GM21381 (cell line): ENCODE data around the gene GATA2.

Experiments used
- ATAC-seq: cut with Tn5 transposase; IDR thresholded peaks from one replicate; pipeline ENCODE4 v1.9.1; 2021; ENCODE audit warnings: mild to moderate bottlenecking, moderate library complexity; ENCODE audit not compliant: unreplicated experiment

GATA2 gene

DNA sequence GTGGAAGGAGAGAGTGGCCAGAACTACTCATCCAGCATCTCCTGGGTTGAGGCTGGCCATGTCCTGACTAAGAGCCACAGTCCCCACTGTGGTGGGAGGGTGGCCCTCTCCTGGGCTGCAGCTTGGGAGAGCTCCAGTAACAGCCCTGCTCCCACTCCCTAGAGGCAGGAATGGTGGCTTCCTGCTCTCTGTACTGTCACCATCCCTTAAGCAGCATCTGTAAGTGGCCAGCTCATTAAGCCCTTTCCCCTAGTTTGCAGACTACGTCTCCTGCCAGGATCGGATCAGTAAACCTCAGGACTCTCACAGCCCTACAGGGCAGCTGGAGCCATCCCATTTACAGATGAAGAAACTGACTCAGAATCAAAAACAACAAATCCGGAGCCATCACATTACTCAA lies 56.8 kb downstream of the GATA2 start:
- no peak for ATAC-seq

DNA sequence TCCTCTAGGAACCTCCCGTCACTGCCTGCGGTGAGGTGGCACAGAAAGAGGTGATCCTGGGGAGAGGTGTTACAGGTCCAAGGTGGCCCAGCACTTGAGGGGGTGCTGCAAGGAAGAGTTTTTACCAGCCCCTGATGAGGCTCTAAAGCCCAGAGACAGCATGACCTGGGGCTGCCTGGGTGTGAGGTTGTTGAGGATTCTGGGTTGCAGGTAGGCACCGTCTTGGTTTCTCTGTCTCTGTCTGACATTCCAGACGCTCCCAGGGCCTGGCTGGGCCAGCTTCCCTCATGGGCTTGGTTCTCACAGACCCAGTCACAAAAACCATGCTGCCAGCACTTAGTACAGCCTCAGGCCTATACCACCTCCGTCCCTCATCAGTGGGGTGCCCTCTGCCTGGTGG lies 57.4 kb downstream of the GATA2 start:
- ATAC-seq, result no peak

DNA sequence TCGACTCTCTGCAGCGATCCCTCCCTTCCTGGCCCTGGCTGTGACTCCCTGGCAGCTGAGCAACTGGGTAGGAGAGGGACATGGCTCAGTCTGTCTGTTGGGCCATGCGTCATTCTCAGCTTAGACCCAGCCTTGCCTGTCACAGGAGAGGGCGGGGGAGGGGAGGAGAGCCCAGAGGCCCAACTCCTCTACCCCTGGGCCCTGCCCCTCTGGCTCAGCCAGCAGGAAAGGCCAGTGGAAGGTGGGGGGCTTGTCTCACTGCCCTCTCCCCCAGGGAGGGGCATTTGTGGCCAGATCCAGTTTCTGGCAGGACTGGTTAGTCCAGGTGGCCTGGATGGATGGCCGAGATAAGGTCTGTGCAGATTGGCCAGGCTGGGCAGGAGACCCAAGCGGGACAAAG lies 57.9 kb downstream of the GATA2 start:
- no peak for ATAC-seq

DNA sequence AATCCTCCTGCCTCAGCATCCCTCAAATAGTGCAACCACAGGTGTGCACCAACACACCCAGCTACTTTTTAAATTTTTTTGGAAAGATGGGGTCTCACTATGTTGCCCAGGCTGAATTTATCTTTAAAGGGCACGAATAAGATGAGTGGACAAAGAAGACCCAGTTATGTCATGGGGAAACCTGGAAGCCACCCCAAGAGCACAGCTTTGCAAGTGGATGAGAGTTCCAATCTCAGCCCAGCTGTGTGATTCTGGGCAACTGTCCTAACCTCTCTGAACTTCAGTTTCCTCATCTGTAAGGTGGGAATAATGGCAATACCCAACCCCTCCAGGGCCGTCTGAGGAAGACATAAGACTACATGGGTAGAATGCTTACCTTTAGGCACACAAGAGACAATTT lies 58.5 kb downstream of the GATA2 start:
- no peak for ATAC-seq

DNA sequence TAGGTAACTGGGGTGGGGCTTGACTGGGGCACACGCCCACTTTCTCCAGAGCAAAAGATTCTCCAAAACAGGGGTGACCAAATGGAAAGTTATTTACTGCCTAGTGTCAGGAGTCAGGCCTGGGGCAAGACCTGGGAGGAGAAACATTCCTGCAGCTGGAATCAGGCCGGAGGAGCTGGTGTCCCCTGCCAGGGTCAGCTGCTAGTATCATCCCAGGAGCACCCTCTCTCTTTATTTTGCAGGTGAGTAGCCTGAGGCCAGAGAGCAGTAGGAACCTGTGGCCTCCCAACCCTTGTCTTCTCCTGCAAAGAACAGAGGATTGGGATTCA lies 59.2 kb downstream of the GATA2 start:
- ATAC-seq, result no peak

DNA sequence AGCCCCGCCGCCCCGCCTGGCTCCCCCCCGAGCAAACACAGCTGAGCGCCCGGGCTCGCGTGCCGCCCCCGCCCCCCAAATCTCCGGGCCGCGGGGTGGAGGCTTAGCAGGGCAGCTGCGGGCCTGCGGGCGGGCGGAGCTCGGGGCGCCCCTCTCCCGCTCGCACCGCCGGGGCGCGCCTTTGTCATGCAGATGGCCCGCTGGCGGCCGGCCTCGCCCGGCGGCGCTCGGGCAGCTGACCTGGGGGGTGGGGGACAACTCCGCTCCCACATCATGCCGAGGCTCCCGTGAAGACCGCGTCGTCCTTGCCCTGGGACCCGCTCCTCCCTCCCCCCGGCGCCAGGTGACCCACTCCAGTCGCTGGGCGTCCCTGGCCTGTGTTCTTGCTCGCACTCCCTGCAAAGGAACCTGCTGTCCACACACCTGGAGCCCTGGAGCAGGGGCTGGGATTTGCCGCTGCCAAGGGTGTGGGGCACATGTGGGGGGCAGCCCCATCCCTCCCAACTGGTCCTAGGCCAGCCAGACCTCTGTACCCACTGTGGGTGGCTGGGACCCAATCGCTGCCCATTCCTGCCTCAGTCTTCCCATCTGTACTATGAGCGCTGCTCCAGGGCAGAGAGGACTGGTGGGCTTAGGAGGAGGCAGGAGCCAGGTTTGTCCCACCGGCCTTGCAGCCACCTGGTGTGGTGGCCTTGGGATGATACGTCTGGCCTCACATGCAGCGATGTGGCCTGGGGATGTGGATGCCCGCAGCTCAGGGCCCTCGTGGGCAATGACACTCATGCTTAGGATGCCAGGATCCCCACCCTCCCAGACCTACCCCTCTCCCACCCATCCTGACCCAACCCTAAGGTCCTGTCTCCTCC lies 59.8 kb downstream of the GATA2 start:
- ATAC-seq, result no peak

DNA sequence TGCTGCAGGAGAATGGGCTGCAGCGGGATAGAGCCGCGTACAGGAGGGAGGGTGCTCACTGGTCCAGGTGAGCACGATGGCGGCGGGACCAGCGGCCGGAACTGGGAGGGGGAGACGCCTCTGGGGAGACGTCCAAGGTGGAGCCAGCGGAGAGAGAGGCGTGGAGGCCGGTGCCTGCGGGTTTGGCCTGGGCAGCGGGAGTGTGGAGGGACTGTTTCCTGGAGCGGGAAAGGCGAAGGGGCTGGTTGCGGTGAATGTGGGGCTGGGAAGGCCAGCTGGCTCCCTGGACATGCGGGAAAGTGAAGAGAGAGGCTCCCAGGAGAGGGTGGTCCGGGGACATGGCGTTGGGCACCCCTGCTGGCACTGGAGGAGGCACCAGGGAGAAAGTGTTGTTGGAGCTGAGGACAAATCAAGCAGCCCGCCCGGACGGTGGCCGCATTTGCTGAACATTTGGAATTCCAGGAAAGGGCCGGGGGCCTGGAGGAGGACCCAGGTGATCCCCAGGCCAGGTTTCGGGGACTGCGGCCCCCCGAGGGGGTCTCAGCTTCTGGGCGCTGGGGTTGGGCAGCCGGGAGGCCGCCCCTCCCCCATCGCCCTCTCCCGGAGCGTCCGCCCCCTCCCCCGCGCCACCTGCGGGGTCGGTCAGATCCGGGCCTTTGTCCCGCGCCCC lies 60.6 kb downstream of the GATA2 start:
- no peak for ATAC-seq

DNA sequence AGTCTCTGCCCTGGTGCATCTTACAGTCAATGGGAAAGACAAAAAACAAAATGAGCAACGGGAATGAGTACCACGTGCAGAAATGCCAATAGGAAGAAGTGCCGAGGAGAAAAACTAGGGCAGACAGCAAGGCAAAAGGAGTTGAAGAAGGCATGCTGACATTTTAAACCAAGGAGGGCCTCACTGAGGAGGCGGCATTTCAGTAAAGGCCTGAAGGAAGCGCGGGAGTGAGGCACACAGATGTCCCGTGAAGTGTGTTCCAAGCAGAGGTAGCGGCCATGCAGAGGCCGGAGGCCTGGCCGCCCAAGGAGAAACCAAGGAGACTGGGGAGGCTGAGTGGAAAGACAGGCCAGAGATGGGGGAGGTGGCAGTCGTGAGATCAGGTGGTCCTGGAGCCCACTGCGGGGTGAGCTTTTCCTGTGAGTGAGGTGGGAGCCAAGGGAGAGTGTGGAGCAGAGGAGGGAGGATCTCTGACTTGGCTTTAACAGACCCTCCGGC lies 61.1 kb downstream of the GATA2 start:
- no peak for ATAC-seq

DNA sequence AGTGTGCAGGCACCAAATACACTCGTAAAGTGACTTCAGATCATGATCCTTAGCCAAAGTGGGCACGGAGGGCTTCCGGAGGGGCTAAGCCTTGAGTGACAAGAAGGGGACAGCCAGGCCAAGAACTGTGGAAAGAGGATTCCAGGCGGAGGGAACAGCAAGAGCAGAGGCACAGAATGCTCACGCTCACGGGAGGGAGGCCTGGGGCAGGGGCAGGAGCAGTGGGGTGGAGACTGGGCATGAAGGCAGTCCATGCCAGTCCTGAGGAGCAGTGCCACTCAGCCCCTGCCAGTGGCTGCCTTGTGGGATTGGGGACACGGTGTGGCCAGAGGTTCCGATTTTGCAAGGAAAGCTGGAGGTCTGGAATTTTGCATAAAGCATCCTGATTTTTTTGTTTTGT lies 62.3 kb downstream of the GATA2 start:
- no peak for ATAC-seq

DNA sequence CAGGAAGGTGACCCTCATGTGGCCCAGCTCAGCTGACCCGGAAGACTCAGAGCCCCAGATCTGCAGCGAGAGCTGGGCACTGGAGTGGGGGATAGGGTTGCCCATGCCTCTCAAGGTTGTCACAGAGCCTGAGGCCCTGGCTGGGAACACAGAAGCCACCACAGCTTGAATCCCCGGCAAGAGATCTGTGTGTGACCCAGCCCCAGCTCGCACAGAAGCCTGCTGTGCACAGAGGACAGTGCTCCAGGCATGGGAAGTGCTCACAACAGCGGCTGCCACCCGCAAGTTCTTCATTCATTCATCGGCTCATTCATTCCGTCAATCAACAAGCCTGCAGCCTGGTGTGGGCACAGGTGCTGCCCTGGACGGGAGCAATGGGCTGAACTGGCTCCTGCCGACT lies 62.7 kb downstream of the GATA2 start:
- no peak for ATAC-seq

DNA sequence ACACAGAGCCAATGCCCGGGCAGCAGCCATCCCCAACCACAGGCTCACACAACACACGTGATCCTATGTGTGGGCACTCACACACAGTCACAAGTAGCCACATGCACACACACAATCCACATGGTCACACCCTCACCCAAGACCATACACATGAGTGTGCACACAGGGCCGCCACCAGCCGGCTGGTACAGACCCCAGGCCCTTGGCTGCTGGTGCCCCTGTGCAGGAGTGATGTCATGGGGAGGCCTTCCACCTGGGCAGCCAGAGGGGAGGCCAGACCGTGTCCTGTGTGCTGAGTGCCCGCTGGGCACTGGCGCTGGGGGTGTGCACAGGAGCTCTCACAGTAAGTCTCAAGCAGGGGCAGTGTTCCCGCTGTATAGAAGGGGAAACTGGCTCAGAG lies 63.2 kb downstream of the GATA2 start:
- no peak for ATAC-seq
